HepG2 (cell line): Measurements from ENCODE around the gene ZNF608.

Experiments used
- NFE2L2 ChIP-seq: fragments of 150-350 bp; IDR thresholded peaks from 2 replicates; pipeline ENCODE4 v1.6.1; 2014; ENCODE audit warnings: low read length
- RAD21 ChIP-seq: fragments of 450-650 bp; formaldehyde crosslinking; IDR thresholded peaks from 2 replicates; pipeline ENCODE4 v1.5.0; 2020; ENCODE audit warnings: mild to moderate bottlenecking
- ZNF451 ChIP-seq: sonication (generic); formaldehyde crosslinking; IDR thresholded peaks from 2 replicates; pipeline ENCODE4 v1.5.0; 2020; ENCODE audit warnings: mild to moderate bottlenecking, missing genetic modification reagents
- ZNF639 ChIP-seq: conservative IDR thresholded peaks from 2 replicates; pipeline ENCODE4 v1.6.1; 2018; ENCODE audit warnings: missing genetic modification reagents
- TF ChIP-seq, protein P1 (sequence below): sonication (generic); formaldehyde crosslinking; IDR thresholded peaks from 2 replicates; pipeline ENCODE4 v1.5.1; 2020; ENCODE audit warnings: missing genetic modification reagents, mild to moderate bottlenecking, borderline replicate concordance
- TF ChIP-seq, protein P2 (sequence below): sonication (generic); formaldehyde crosslinking; IDR thresholded peaks from 2 replicates; pipeline ENCODE4 v1.5.0; 2020; ENCODE audit warnings: mild to moderate bottlenecking, missing genetic modification reagents, moderate library complexity

DNA sequence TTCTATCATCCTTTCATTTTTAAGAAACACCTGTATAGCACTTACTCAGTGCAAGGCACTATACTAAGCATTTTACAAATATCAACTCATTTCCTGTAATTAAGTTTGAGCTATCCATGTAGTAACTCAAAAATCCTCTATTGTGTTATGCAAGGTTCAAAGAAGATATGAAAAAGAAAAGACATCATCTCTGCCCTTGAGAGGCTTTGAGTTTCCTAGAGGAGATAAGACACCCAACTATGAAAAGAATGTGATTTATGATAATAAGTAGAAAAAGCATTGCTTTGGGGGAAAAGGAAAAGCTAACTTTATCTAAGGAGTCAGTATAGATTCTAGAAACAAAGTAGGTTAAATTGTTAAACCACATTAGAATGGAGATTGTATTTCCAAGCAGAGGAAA, 14.2 kb upstream of the ZNF608 start:
- TF ChIP-seq ZNF451 (CRISPR knock-in tag) (no peak), RAD21 (no peak), NFE2L2 (no peak), ZNF639 (no peak)
- TF ChIP-seq, protein P1, sequence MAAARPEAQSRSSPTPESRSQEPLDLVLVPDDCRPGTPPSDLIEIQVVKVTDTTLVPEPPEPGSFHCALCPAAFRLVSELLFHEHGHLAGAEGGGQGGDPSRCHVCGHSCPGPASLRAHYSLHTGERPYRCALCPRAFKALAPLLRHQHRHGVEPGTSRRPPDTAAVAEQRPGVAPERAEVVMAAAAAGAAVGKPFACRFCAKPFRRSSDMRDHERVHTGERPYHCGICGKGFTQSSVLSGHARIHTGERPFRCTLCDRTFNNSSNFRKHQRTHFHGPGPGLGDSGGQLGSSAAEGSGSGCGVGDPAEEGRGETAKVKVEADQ (CRISPR knock-in tag) = no peak
- TF ChIP-seq, protein P2, sequence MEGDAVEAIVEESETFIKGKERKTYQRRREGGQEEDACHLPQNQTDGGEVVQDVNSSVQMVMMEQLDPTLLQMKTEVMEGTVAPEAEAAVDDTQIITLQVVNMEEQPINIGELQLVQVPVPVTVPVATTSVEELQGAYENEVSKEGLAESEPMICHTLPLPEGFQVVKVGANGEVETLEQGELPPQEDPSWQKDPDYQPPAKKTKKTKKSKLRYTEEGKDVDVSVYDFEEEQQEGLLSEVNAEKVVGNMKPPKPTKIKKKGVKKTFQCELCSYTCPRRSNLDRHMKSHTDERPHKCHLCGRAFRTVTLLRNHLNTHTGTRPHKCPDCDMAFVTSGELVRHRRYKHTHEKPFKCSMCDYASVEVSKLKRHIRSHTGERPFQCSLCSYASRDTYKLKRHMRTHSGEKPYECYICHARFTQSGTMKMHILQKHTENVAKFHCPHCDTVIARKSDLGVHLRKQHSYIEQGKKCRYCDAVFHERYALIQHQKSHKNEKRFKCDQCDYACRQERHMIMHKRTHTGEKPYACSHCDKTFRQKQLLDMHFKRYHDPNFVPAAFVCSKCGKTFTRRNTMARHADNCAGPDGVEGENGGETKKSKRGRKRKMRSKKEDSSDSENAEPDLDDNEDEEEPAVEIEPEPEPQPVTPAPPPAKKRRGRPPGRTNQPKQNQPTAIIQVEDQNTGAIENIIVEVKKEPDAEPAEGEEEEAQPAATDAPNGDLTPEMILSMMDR (CRISPR knock-in tag) = no peak
